Endodermal cell (in vitro differentiated cells): ENCODE data around the gene LAMA4. TPM values are rescaled to one million over a fixed set of nuclear protein-coding genes. Genes with fewer than 3 reads are reported as not detected.

Source experiments
- DNase-seq: peaks from one replicate; pipeline ENCODE4 v3.0.0-alpha.2; 2017
- H3K27ac ChIP-seq: 2 replicates; pipeline ENCODE4 v1.5.1; 2013; ENCODE audit warnings: mild to moderate bottlenecking, low read depth, low read length, moderate library complexity
- H3K27me3 ChIP-seq: 2 replicates; pipeline ENCODE4 v1.6.1; 2013; ENCODE audit warnings: mild to moderate bottlenecking, low read length, moderate library complexity; ENCODE audit not compliant: insufficient read depth, control insufficient read depth, poor library complexity, severe bottlenecking
- H3K36me3 ChIP-seq: 2 replicates; pipeline ENCODE4 v1.7.0; 2013; ENCODE audit warnings: mild to moderate bottlenecking, low read length, moderate library complexity; ENCODE audit not compliant: control insufficient read depth, insufficient read depth
- H3K4me1 ChIP-seq: one replicate; pipeline ENCODE4 v1.7.0; 2013; ENCODE audit warnings: low read length; ENCODE audit not compliant: control insufficient read depth, insufficient read depth
- H3K4me3 ChIP-seq: 2 replicates; pipeline ENCODE4 v1.5.1; 2013; ENCODE audit warnings: mild to moderate bottlenecking, low read length, moderate library complexity
- H3K9ac ChIP-seq: 2 replicates; pipeline ENCODE4 v1.6.1; 2013; ENCODE audit warnings: mild to moderate bottlenecking, low read length, moderate library complexity; ENCODE audit not compliant: poor library complexity, severe bottlenecking; ENCODE audit errors: extremely low read depth
- H3K9me3 ChIP-seq: 2 replicates; pipeline ENCODE4 v1.6.1; 2013; ENCODE audit warnings: mild to moderate bottlenecking, low read length, moderate library complexity; ENCODE audit not compliant: control insufficient read depth
- H3K27ac Mint-ChIP-seq: 2 replicates; pipeline ENCODE4 v1.8.0; 2020; ENCODE audit warnings: mixed read lengths
- H3K27me3 Mint-ChIP-seq: 2 replicates; pipeline ENCODE4 v1.8.0; 2021; ENCODE audit warnings: mild to moderate bottlenecking, mixed read lengths; ENCODE audit not compliant: insufficient read depth
- H3K36me3 Mint-ChIP-seq: 2 replicates; pipeline ENCODE4 v1.8.0; 2020; ENCODE audit warnings: low read depth, mixed read lengths
- H3K4me1 Mint-ChIP-seq: 2 replicates; pipeline ENCODE4 v1.8.0; 2020; ENCODE audit warnings: mixed read lengths
- H3K4me3 Mint-ChIP-seq: 2 replicates; pipeline ENCODE4 v1.8.0; 2020; ENCODE audit warnings: mild to moderate bottlenecking, moderate library complexity, mixed read lengths
- H3K9me3 Mint-ChIP-seq: 2 replicates; pipeline ENCODE4 v1.8.0; 2020; ENCODE audit warnings: mild to moderate bottlenecking, mixed read lengths
- CTCF ChIP-seq: fragments of 200-600 bp; sonication (generic); conservative IDR thresholded peaks from 2 replicates; pipeline ENCODE4 v1.5.0; 2021; ENCODE audit warnings: antibody characterized with exemption, mild to moderate bottlenecking
- WGBS, 2 experiments: methylation state at CpG; one replicate each; pipeline versions ENCODE4 v1.1.5 to v1.1.7; 2013; ENCODE audit warnings: missing lambda C conversion rate in 2 of 2, mixed read lengths in 1 of 2; ENCODE audit not compliant: insufficient coverage in 1 of 2, insufficient read length in 1 of 2; 5-methylcytosine and 5-hydroxymethylcytosine counted together
- total RNA-seq, 2 donors: library from RNA; stranded (reverse); fragmentation: NEBNext Ultra II Directional in 1 of 2; extraction: Animal tissue kit (Norgen Biotek cat#: 25700) in 1 of 2; gene quantifications; 2 replicates in 1 of 2; 3 replicates in 1 of 2; pipeline ENCODE4 v1.2.1, GENCODE V29; 2021

LAMA4 gene
- total RNA-seq, 2 donors from 2014 or later = 0.24 to 3.7 TPM

DNA sequence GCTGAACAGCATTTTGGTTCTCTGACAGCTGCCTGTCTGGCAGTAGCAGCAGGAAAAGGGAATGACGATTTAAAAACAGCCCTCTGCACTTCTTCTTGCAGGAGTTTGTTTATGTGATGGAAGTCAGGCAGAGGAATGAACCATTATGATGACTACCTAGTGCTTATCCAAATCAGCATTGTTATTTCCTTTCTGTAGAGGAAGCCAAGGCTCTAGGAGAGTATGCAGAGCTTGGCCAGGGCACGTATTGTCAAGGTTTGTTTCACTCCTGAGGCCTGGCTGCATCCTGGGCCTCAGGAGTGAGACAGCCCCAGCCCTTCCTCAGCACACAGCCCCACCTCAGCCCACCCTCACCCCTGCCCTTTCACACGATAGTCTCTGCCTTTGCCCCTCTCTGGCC lies 98.5 kb downstream of the LAMA4 start:
- 82% methylated on average over 3 of the region's 3 CpGs; no CpG with 5 or more reads in 1 of the 2 experiments for WGBS, 2 experiments
- TF ChIP-seq CTCF = no peak
- Mint-ChIP-seq H3K9me3 (no peaks in the 10 kb centered on the region), H3K36me3 (no peaks in the 10 kb centered on the region), H3K27ac (no peak overlapping the region), H3K4me3 (no peak overlapping the region), H3K4me1 (peaks cover 6% of the 10 kb centered on the region), H3K27me3 (no peaks in the 10 kb centered on the region)
- no peaks in the 10 kb centered on the region for H3K36me3 ChIP-seq
- H3K27me3 ChIP-seq = no peaks in the 10 kb centered on the region
- H3K9me3 ChIP-seq = no peaks in the 10 kb centered on the region
- no peak overlapping the region for H3K9ac ChIP-seq
- no peaks in the 10 kb centered on the region for H3K4me1 ChIP-seq
- H3K27ac ChIP-seq = no peak overlapping the region
- no peak overlapping the region for H3K4me3 ChIP-seq
- no peak for DNase-seq

- 98 to 100% methylated on average over 1 to 2 of the region's 2 CpGs for WGBS, 2 experiments
- Mint-ChIP-seq H3K27me3 (no peaks in the 10 kb centered on the region), H3K36me3 (no peaks in the 10 kb centered on the region), H3K4me1 (peaks cover 6% of the 10 kb centered on the region), H3K27ac (no peak overlapping the region), H3K4me3 (no peak overlapping the region), H3K9me3 (no peaks in the 10 kb centered on the region)
- Histone ChIP-seq H3K36me3 (no peaks in the 10 kb centered on the region), H3K4me1 (no peaks in the 10 kb centered on the region), H3K27me3 (no peaks in the 10 kb centered on the region), H3K4me3 (no peak overlapping the region), H3K9ac (no peak overlapping the region), H3K9me3 (no peaks in the 10 kb centered on the region), H3K27ac (no peak overlapping the region)
- DNase-seq = no peak
- TF ChIP-seq CTCF = no peak
Observed at GRCh38 chr6:112154711-112155110, 99.7 kb downstream of the LAMA4 start.

DNA sequence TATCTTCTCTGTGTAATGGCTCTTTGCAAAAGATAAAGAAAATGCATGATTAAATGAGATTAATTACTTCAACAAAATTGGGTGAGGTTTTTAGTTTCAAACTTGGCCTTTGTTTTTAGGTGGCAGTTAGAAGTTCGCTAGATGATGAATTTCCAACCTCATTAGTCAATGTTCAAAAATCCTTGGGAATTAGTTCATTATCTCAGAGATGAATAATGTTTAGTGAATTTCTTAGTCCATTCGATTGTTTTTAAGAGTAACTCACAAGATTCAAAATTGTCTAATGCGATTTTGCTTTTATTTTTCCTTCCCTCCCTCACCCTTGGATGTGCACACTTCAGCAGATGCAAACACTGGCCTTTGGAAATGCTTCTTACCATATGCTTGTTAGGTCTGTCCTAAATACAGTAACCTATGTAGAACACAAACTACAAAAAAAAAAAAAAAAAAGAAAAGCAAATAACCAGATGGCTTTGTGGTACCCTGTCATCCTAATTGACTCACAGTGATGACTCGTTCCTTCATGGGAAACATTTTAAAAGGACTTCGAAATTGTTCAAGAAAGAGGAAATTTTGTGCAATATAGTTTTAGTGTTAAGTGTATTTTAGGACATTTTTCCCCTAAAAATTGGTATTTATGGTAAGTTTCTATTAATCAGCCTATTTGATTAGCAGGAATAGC lies 100.3 kb downstream of the LAMA4 start:
- H3K4me1 Mint-ChIP-seq = peaks cover 6% of the 10 kb centered on the region
- Histone ChIP-seq H3K9ac (no peak overlapping the region), H3K9me3 (no peaks in the 10 kb centered on the region), H3K4me3 (no peak overlapping the region), H3K27me3 (no peaks in the 10 kb centered on the region), H3K27ac (no peak overlapping the region), H3K36me3 (no peaks in the 10 kb centered on the region), H3K4me1 (no peaks in the 10 kb centered on the region)
- H3K9me3 Mint-ChIP-seq = no peaks in the 10 kb centered on the region
- no peak overlapping the region for H3K27ac Mint-ChIP-seq
- no peak for TF ChIP-seq CTCF
- DNase-seq = no peak
- WGBS, 2 experiments = 87 to 94% methylated on average over 4 to 5 of the region's 5 CpGs
- no peak overlapping the region for H3K4me3 Mint-ChIP-seq
- no peaks in the 10 kb centered on the region for H3K36me3 Mint-ChIP-seq
- H3K27me3 Mint-ChIP-seq = no peaks in the 10 kb centered on the region
